Gastroesophageal sphincter (tissue), 3 donors: ENCODE data around the gene SGMS1.

Experiments
- POLR2A ChIP-seq, 2 donors: fragments of 450-650 bp; IDR thresholded peaks; one replicate each; pipeline ENCODE4 v1.6.1; 2017; ENCODE audit warnings: antibody characterized with exemption in 2 of 2, mild to moderate bottlenecking in 2 of 2, moderate library complexity in 1 of 2
- POLR2AphosphoS5 ChIP-seq: sonication (generic); formaldehyde crosslinking; IDR thresholded peaks from one replicate; pipeline ENCODE4 v1.6.1; 2017; ENCODE audit warnings: antibody characterized with exemption
- TF ChIP-seq, protein P1 (sequence below), 4 experiments: fragments of 200-600 bp in 2 of 4; fragments of 450-650 bp in 2 of 4; sonication (generic) in 1 of 4; IDR thresholded peaks; one replicate each; pipeline ENCODE4 v1.5.1; 2017 to 2019; ENCODE audit warnings: antibody characterized with exemption in 4 of 4, mild to moderate bottlenecking in 2 of 4, moderate library complexity in 2 of 4

GRCh38 chr10:50322077-50322476 is 301.7 kb downstream of the SGMS1 start:
- TF ChIP-seq POLR2AphosphoS5 (no peak), POLR2A (IDR thresholded peaks at IDR 0.05) (no peak)
- TF ChIP-seq, protein P1, sequence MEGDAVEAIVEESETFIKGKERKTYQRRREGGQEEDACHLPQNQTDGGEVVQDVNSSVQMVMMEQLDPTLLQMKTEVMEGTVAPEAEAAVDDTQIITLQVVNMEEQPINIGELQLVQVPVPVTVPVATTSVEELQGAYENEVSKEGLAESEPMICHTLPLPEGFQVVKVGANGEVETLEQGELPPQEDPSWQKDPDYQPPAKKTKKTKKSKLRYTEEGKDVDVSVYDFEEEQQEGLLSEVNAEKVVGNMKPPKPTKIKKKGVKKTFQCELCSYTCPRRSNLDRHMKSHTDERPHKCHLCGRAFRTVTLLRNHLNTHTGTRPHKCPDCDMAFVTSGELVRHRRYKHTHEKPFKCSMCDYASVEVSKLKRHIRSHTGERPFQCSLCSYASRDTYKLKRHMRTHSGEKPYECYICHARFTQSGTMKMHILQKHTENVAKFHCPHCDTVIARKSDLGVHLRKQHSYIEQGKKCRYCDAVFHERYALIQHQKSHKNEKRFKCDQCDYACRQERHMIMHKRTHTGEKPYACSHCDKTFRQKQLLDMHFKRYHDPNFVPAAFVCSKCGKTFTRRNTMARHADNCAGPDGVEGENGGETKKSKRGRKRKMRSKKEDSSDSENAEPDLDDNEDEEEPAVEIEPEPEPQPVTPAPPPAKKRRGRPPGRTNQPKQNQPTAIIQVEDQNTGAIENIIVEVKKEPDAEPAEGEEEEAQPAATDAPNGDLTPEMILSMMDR (IDR thresholded peaks at IDR 0.05) = no peak
